ENCODE measurements around the gene COL11A2. TPM values are rescaled to one million over a fixed set of nuclear protein-coding genes. Genes with fewer than 3 reads are reported as not detected.

COL11A2 gene
- total and polyA plus RNA-seq, 2 of the 13 experiments (the other 11 are each of a cell fraction or from before 2014, with no cell fraction given) = 0.55 TPM

GRCh38 chr6:33161354-33162331, 30.6 kb downstream of the COL11A2 start (continued):
- no peak for TF ChIP-seq ZNF138 (CRISPR knock-in tag; IDR thresholded peaks at IDR 0.05; ENCODE audit: low read depth)
- no peak for TF ChIP-seq NCOA5 (CRISPR knock-in tag; IDR thresholded peaks at IDR 0.05)
- TF ChIP-seq GPBP1L1 (CRISPR knock-in tag; IDR thresholded peaks at IDR 0.05) = no peak
- peak; percentile 54; the same call in 1 of the 2 replicates for TF ChIP-seq ZNF646 (CRISPR knock-in tag; IDR thresholded peaks at IDR 0.05)
- no peak for TF ChIP-seq NKX3-1 (CRISPR knock-in tag; IDR thresholded peaks at IDR 0.05)
- TF ChIP-seq FOXP4 (CRISPR knock-in tag; IDR thresholded peaks at IDR 0.05) = no peak
- no peak for TF ChIP-seq ZSCAN9 (CRISPR knock-in tag; IDR thresholded peaks at IDR 0.05; ENCODE audit: borderline replicate concordance)
- peak; percentile 36; the same call in 1 of the 2 replicates for TF ChIP-seq PRDM10 (CRISPR knock-in tag; IDR thresholded peaks at IDR 0.05; ENCODE audit: low read depth)
- TF ChIP-seq ZNF382 (CRISPR knock-in tag; IDR thresholded peaks at IDR 0.05; ENCODE audit: borderline replicate concordance) = no peak
- TF ChIP-seq FOXA3 (CRISPR knock-in tag; IDR thresholded peaks at IDR 0.05) = 0 out of 2 replicates have a peak, but pooled peaks have one; percentile 7
- TF ChIP-seq ZC3H13 (CRISPR knock-in tag; IDR thresholded peaks at IDR 0.05) = no peak
- no peak for TF ChIP-seq FOXP1 (IDR thresholded peaks at IDR 0.05)
- TF ChIP-seq FOXP1 (CRISPR knock-in tag; IDR thresholded peaks at IDR 0.05) = no peak
- peak; percentile 67; the same call in 1 of the 2 replicates for TF ChIP-seq ZNF446 (CRISPR knock-in tag; IDR thresholded peaks at IDR 0.05)
